ENCODE results near the gene ARID1B.

Gene ARID1B

DNA sequence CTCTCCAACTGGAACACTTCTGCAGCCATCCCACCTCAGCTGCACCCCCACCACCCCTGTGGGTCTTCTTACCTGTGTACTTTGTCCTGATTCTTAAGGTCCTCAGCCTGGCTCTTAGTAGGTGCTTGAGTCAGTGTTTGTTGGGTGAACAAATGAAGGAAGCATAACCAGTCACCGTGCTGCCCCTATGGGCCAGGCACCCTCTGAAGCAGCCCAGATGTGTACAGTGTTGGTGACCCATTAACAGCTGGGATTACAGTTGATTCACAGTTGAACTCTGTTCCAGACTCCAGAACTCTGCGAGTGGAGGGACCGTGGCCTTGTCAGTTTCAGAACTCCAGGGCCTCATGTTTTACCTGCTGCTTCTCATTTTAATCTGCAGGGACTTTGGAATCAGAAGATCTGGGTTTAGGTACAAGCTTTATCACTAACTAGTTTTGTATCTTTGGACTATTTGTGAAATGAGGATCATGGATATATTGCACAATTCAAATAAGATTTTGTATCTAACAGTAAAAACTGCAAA is 342.4 kb downstream of the ARID1B start:
- DNase-seq: no peak

DNA sequence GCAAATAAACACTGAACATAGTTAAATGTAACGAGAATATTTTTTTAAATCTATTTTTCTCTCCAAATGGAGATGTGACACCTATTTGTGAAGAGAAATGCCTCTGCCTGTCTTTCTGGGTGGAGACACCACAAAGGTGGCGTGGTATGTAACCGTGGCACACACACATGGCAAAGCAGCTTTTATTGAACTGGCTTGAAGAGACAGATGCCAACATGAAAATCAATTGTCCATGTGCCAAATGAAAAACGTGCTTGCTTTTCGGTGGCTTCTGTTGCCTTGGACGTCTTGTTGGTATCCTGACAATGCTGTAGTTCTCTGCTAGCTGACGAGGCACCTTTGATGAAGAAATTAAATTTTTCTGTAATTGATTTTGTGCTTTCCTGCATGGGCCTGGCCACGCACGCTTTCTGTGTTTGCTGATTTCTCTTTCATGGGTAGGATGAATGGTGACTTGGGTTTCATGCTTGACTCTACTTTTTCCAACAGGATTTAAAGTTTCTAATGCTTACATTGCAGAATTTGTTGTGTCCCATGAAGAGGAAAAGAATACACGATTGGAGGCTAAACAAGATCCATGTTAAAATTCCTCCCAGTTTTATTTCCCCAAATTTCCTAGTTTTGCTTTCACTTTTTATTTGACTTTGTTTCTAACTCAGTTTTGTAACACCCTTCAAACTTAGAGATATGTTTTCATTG is 343.5 kb downstream of the ARID1B start:
- no peak for DNase-seq

DNA sequence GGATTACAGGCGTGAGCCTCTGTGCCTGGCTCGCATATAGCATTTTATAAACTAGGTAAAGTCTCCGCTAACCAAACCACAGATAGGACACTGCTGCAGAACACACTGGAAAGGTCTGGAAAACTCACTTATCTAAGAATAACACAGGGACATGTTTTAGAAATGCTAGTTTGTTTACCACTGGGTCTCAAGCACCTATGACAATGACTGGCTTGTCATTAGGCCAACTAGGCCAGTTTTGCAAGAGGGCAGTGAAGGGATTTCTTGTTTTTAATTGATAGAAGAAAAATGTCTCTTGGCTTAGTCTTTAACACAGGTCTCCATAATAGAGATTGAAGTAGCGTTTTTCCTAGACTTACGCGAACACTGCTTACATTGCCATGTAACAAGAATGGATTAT is 344.7 kb downstream of the ARID1B start:
- no peak for DNase-seq

DNA sequence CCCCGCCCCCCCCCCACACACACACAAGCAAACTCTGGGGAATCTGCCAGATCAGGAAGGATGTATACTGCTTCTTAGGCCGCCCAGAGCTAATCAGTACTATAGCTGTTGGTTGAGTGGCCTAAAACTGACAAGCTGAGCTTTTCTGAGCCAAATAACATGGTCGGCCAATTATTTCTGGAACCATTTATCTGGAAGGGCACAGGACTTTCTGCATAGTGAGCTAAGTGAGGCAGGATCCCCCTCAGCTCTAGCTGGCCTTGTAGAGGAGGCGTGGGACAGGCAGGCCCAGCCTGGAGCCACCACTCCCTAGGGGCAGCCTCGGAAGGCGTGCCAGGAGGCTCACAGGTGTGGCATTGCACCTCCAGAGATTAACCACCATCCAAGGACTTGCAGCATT is 346.1 kb downstream of the ARID1B start:
- DNase-seq: no peak

DNA sequence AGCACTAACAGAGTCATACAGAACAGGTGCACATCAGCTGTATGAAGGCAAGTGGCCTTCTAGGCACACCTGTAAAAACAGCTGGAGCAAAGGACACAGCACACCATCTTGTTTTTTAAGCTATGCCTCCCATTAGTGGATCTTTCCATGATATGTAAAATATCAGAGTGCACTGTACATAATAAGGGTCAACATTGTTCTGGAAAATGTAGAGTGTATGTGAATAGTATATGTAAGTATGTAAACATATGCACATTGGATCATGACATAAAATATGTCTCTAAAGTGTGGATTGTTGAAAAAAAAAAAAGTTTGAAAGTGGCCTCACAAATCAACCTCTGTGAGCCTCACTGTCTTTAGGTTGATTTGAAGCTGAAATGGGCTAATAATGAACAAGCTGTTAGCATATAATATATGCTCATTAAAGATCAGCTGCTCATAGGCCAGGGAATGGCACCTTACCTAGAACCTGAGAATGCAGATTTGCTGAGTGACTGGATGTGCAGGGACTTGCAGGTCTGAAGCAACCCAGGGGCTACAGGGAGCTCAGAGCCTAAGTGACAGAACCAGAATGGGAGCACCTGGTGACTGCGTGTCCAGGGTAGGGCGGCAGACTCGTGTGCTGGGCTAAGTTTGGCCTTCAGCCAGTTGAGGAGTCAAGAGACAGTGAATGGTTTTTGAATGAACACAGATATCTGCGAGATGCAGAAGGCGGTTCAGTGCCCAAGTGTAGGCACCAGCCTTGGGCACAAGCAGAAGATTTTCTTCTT is 347.5 kb downstream of the ARID1B start:
- no peak for DNase-seq

DNA sequence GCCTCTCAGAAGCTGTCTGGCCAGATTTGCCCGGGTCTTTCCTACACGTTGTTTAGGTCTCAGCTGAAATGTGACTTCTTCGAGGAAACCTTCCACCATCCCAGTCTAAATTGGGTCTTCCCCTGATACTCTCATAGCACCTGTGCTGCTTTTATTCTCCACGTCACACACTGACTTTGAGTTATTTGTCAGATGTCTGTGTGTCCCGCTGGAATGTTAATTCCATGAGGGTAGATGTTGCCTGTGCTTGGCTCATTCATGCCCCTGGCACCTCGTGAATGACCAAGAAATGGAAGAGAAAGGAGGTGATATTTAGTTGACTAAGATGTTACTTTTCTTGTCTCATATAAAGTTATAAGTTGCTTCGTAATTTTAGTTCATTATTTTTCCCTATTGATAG is 348.4 kb downstream of the ARID1B start:
- DNase-seq: no peak

DNA sequence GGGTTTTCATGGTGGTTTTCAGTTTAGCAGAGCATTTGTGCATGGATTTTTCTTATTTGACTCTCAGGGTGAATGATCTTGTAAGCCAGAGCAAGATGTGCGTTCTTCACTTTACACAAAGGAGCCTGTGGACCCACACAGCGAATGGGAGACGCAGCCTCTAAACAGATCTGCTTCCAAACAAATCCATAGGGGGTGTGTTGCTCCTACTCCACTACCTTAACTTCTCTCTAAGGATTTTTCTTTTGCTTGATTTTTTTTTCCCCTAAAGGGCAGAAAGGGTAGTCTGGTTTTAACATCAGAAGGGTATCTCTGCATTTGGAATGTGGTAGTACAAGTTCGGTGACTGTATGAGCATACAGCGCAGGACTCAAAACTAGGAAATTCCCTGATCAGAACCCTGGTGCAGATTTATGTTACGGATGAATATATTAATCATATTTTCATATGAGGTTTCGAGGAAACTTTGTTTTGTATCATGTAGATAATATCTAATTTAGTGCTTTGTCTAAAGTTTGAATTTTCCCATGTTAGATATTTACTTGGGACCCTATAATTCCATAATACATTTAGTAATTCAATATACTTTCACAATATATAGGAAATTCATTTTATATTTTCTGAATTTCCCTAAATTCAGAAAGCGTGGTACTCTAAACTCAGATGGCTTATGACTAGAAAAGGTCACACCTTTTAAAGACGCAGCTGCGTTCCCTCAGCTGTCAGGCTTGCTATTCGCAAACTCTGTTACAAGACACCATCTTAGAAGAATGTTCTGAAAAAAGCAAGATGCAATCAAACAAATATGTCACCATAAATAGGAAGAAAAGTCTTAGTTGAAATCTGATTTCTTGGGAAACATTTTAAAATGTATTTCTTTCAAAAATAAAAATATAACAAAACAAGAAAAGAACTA is 349.3 kb downstream of the ARID1B start:
- DNase-seq: no peak

DNA sequence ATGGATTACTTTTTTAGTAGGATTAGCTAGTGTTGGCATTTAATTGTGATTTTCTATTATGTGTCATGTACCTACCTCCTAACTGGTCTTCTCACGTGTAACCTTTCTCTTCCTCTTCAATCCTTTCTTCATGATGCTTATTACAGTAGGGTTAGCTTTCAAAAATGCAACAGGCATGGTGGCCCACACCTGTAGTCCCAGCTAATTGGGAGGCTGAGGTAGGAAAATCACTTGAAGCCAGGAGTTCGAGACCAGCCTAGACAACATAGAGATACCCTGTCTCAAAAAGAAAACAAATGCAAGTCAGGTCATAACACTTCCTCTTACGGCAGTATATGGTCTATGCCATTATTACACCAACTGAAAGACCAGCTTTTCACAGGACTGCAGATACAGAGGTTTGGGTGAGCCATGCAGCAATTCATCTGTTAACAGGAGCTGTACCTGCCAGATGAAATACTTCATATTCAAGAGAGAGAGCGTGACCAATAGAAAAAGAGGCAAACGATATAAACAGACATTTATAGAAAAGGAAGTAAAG is 351.1 kb downstream of the ARID1B start:
- DNase-seq: no peak

DNA sequence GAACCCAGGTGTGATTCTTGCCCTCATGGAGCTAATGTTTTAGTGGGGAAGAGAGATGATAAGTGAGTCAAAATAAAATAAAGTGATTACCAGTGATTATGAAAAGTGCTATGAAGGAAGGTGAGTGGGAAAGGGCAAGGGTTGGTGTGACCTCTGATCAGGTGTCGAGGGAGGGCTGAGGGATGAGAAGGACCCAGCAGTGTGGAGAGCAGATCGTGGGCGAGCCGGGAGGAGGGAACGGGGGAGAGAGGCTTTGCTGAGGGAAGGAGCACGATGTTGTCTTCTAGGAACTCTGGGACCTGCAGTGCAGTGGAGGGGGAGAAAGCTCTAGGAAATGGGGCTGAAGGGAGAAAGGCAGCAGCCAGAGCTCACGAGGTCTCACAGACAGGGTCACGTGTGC is 354.1 kb downstream of the ARID1B start:
- DNase-seq: no peak

DNA sequence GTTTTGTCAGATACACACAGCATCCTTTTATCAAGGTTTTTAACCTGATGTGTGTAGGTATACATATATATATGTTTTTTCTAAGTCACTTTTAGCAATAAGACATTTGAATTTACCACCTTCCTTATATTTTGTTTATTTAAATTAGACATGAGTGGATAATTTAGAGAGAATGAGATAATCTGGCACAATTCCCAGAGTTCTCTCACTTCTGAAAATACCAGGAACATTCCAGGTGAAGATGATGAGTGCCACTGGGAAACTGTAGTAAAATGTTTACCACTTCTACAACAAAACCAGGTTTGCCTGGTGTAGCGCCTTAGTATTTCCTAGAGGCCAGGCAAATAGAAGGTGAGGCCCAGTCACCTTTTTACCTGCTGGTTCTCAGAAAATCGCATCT is 356.7 kb downstream of the ARID1B start:
- no peak for DNase-seq

DNA sequence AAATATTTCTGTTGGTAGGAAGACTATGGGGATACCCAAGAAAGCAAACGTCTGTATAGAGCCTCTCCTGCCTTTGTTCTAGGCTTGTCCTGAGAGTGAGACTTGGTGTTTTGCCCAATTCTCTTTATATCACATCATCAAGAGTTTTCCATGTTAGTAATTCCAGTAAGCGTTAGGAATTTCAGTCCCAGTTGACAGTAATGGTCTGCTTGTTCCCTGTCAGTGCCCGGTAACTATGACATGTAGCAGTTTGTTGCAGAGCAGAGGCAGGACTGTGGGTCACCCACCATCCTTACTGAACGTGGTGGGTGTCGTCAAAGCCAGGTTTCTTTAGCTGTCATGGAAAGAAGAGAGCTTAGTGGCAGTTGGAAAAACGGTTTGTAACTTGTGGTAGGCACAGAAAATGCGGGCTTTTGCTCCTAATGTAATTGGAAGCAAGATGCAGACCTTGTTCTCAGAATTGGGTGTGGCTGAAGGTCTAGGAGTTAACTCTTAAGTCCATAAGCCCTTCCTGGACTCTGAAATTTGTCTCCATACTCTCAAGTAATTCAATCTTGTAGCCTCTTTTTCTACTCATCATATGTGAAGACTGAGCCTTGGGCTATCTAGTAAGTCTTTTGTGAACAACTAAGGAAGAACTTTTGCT is 357.3 kb downstream of the ARID1B start:
- no peak for DNase-seq

DNA sequence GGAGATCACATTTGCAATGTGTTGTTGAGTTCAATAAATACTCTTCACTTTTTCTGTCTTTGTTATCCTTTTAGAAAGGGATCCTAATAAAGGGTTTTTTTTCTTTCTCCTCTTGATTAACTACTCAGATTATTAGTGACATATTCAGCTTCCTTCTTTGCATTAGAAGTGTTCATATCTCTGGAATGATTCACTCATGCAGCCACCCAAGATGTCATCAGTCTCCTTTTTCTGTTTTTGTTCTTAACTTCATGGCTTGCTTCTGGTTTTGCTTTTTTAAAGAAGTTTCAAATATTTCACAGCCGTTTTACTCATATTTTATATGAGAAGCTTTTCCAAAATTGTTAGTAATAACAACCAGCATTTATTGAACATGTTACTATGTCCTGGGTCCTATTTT is 358.5 kb downstream of the ARID1B start:
- DNase-seq: no peak

DNA sequence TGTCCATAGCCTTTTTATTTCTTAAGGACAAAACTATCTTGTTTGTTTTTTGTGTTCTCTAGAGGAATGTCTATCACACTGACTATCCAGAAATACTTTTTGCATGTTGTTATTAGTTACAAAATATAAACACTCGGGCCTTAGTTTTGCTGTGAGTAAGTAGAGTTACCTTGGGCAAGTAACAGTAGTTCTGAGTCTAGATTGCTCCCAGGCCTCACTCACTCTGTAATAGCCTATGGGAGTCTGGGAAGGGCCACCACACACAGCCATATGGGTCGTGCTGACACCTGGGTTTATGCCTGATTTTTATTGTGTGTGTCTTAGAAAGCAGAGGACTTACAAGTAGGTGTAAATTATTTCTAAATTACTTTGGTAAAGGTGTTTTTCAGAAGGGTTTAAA is 360.3 kb downstream of the ARID1B start:
- DNase-seq: no peak

DNA sequence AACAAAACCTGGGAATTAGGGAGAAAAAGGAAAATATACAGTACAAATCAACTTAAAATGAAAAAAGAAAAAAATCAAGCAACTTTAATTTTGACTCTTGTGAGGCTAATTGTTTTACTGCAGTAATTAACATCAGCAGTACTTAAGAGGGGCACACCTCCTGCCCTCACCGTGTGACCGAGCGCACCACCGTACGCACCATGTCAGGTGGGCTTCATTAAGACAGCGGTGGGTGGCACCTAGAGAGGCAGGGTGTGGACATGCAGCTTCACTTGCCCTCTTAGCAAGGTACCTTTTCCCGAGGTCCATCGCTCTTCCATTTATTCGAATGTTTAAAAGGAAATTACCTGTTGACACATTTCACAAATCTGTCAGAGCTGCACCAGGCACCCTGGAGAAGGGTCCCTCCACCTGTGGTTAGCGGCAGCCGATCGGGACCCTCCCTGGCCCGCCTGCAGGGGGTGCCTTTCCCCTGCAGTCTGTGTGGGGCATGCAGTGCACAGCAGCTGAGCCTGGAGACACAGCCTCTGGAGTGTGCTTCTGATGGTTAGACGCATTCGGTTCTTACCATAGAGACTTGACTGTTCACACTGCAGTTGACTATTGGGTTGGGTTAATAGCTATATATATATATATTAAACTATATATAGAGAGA is 362.0 kb downstream of the ARID1B start:
- no peak for DNase-seq

DNA sequence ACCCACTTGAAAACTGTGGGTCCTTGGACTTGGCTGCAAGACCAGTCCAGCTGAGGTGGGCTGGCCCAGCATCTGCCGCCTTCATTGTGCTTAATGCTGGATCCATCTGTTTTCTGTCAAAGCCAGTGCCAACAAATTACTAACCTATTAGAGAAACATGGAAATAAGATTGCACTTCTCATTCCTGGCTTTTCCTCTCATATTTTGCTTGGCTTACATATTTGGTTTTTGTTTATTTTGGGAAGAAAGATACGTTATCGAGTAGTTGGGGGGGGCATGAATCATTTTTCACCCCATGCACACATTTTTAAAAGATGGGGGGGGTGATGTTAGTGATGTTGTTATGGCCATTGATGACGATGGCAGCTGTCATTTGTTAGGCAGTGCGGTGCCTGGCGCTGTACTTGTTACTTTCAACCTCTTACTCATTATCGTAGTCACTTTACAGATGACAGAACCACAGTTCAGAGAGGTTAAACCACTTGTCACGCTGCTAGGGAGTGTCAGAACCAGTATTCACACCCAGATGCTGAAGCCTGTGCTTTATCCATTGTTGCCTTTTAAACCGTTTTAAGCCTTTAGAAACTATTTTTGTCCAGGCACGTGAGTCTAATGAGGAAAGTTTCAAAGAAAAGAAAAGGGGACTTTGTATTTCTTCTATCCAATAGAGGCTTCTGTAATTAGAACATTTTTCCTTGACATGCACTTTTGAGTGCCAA is 366.2 kb downstream of the ARID1B start:
- no peak for DNase-seq

DNA sequence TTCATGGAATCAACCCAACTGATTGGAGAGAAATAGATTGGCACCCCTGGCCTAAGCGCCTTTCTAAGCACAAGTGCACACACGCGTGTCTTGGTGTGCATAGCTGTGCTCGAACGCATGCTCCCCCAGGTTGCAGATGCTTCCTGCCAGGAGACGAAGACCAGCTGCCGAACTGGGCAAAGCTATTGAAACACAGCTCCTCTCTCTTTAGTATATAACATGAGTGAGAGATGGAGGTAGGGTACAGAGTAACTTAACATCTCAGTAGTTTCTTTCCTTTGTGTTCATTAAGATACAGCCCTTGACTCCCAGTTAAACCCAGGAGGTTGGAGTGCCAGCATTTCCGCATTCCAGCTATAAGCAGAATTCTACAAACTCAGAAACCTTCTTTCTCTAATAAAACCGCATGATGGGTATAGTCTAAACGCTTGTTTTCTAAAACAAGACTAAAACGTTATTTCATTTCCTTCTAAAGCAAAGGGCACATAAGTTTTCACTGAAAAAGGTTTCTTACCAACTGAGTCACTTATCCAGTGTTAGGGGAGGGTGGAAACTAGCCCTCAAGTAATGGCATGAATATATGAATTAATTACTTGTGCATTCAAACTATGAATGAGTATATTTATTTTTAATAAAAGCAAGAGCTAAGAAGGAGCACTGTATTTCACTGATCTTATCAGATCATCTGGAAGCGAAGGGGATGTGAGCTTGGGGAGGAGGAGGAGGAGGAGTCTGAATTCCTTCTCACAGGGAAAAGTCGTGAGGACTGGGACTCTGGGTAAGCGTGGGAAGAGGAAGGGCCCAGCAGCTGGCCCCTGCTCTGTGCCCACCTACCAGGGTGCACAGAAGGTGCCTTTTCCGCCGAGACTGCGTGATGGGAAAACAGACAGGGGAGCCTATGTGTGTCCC is 367.0 kb downstream of the ARID1B start:
- no peak for DNase-seq

DNA sequence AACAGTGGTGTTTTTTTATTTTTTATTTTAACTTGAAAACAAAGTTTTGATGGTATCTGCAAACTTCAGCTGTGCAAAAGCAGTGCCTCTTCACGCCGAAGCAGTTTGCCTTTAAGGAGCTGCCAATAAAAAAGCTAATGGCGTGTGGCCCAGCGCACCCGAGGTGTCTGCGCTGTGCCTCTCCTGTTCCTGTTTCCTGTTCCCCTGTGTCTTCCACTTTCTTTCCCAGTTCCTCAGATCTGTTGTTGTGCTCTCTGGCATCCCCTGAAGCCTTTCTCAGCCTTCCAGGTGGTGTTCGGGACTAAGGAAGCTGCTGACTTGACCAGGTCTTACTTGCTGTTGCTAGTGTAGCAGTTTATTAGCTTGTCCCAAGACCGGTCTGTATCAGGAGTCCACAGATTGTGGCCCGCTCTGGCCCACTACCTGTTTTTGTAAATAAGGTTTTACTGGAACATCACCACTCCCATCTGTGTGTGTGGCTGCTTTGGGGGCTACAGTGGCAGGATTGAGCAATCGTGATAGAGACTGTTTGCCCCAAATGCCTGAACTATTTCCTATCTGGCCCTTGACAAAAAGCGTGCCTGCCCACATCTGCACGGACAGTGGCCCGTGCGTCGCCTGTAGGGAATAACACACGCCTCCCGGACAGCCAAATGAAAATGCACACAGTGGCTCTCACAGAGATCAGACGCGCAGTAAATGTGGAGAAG is 367.8 kb downstream of the ARID1B start:
- DNase-seq: no peak

DNA sequence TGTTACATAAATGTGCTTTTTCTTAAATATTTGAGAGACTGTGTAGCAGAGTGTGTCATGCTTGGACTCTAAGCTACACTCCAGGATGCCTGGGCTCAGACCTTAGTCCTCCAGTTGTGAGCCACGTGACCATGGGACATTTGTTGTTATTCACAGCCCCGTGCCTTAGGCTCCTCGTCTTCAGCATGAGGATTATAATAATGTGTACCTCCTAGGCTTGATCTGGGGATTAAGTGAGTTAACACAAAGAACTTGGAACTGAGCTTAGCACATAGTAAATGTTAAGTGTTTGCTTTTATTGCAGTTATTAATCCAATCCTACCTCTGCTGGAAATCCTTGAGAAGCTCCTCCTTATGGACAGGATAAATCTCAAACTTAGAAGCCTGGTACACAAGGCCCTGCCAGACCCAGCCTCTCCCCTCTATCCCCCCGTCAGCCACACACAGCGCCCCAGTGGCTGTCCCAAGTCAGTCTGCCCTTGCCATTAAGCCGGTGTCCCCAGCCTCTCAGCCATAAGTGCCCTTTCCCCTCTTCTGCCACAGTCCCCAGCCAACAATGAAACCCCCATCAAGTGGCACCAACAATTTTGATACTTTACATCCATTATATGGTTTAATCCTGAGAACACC is 368.6 kb downstream of the ARID1B start:
- DNase-seq: no peak

Data from effector CD4-positive, alpha-beta T cell (primary cell).